Cardiac fibroblast (primary cell): Measurements from ENCODE around the gene MTA1.

ENCODE experiments used
- DNase-seq, 2 donors: peaks; one replicate each; pipeline versions ENCODE4 v3.0.0 to v3.0.0-alpha.2; 2010; ENCODE audit warnings: low read depth in 2 of 2
- H3K4me3 ChIP-seq, 2 donors: replicated peaks in 1 of 2; 1 replicate in 1 of 2; 2 replicates in 1 of 2; pipeline ENCODE4 v1.5.1; 2011; ENCODE audit warnings: low read depth in 2 of 2, low read length in 2 of 2, mild to moderate bottlenecking in 2 of 2, moderate library complexity in 1 of 2
- TF ChIP-seq, protein P1 (sequence below): IDR thresholded peaks from one replicate; pipeline ENCODE4 v1.5.1; 2011; ENCODE audit warnings: low read depth, mild to moderate bottlenecking, low read length, inconsistent platforms

Gene MTA1

DNA sequence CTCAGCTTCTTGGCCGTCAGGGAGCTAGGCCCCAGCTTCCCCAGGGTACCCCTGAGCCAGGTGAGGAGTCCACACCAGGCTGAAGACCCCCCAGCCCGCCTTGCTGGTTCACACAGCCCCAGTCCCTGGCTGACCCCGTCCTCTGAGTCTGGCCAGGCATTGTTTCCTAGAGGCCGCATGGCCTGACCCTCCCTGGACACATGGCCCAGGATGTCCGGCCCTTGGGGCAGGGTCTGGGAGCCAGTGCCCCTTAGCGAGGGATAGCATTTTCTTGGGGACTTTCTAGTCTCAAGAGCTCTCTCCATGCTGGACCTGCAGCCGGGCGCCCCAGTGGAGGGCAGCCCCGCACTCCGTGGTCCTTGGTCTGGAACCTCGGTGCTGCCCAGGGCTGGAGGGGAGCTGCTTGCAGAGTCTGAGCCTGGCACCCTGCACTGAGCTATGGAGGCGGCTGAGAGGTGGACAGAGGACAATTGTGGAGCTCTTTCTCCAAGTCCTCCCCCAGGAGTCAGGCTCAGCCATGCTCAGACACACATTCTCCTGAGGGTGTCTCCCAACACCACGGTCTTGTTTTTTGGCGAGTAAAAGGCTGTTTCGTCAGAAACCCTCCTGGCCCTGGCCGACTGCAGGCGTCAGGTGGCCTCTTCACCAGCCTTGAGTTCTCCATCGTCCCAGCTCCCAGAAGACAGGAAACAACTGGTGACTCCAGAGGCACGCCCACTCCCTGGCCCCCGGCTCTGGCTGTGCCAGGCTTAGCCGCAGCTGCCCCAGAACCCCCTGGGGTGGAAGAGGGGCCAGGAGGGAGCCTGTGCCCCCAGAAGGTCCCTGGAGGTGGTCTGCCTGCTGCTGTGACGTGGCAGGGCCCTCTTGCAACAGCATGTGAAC, 37.4 kb downstream of the MTA1 start:
- H3K4me3 ChIP-seq = no peak overlapping the region
- peak in 1 of 2 donors; percentile 19 for DNase-seq
- TF ChIP-seq, protein P1, sequence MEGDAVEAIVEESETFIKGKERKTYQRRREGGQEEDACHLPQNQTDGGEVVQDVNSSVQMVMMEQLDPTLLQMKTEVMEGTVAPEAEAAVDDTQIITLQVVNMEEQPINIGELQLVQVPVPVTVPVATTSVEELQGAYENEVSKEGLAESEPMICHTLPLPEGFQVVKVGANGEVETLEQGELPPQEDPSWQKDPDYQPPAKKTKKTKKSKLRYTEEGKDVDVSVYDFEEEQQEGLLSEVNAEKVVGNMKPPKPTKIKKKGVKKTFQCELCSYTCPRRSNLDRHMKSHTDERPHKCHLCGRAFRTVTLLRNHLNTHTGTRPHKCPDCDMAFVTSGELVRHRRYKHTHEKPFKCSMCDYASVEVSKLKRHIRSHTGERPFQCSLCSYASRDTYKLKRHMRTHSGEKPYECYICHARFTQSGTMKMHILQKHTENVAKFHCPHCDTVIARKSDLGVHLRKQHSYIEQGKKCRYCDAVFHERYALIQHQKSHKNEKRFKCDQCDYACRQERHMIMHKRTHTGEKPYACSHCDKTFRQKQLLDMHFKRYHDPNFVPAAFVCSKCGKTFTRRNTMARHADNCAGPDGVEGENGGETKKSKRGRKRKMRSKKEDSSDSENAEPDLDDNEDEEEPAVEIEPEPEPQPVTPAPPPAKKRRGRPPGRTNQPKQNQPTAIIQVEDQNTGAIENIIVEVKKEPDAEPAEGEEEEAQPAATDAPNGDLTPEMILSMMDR = no peak

GRCh38 chr14:105458010-105458409, 38.4 kb downstream of the MTA1 start:
- no peak for DNase-seq
- no peak overlapping the region for H3K4me3 ChIP-seq
- TF ChIP-seq, protein P1 = no peak

GRCh38 chr14:105458571-105458970, 38.9 kb downstream of the MTA1 start:
- H3K4me3 ChIP-seq = no peak overlapping the region

DNA sequence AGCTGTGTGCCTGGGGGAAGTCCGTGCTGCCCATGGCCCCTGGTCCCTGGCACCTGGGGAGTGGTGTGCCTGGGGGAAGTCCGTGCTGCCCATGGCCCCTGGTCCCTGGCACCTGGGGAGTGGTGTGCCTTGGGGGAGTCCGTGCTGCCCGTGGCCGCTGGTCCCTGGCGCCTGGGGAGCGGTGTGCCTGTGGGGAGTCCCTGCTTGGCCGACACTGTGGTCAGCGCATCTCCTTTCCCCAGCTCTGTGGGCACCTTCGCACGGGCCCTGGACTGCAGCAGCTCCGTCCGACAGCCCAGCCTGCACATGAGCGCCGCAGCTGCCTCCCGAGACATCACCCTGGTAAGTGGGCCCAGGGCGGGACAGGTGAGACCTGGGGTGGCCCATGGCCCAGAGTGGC, 40.5 kb downstream of the MTA1 start:
- TF ChIP-seq, protein P1 = no peak
- no peak overlapping the region for H3K4me3 ChIP-seq

More at GRCh38 chr14:105458571-105458970, 38.9 kb downstream of the MTA1 start:
- TF ChIP-seq, protein P1 = no peak
- no peak for DNase-seq

DNA sequence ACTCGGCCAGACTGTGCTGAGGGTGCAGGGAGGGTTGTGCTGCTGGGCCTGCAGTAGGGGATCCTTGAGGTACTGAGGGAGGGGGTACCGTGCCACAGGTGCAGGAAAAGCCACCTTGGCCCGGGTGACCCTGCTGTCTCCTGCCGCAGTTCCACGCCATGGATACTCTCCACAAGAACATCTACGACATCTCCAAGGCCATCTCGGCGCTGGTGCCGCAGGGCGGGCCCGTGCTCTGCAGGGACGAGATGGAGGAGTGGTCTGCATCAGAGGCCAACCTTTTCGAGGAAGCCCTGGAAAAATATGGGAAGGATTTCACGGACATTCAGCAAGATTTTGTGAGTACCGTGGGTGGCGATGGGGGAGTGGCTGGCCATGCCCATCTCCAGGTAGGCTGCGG, 41.0 kb downstream of the MTA1 start:
- TF ChIP-seq, protein P1 = no peak
- no peak for DNase-seq
- H3K4me3 ChIP-seq = no peak overlapping the region

More for the DNA sequence above, 40.5 kb downstream of the MTA1 start:
- DNase-seq = no peak

DNA sequence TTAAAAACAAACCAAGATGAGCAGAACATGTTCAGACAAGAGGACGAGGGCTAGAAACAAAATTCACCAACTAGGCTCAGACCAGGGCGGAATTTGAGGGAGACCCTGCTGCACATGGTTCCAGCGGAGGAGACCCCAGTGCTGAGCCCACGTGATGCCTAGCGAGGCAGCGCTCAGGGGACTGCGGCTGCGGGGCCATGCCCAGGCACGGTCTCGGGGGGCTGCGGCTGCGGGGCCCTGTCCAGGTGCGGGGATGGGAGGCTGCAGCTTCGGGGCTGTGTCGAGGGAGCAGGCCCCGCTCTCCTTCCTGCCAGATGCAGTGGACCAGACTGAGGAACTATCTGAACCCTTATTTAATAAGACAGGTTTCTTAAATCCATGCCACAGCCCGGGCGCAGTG, 42.3 kb downstream of the MTA1 start:
- DNase-seq = no peak
- TF ChIP-seq, protein P1 = no peak
- H3K4me3 ChIP-seq = no peak overlapping the region

- TF ChIP-seq, protein P1 = no peak
- DNase-seq = no peak
- H3K4me3 ChIP-seq = no peak overlapping the region
Observed at GRCh38 chr14:105464501-105464900, 44.9 kb downstream of the MTA1 start.
